Caco-2 (cell line): ENCODE measurements around the gene MRPL39. TPM values are rescaled to one million over a fixed set of nuclear protein-coding genes. Genes with fewer than 3 reads are reported as not detected.

ENCODE experiments used
- BruUV-seq: library from RNA; stranded (reverse); fragments of 400-500 nt; replicated peaks from 2 replicates; lab custom pipeline; 2021; lab: Mats Ljungman, UMichigan
- CTCF ChIA-PET: fragments of 300-600 bp; sonication (Branson Sonifier 250); formaldehyde crosslinking; loops from one replicate; lab custom pipeline; 2022; ENCODE audit warnings: antibody characterized with exemption; lab: Charles Lee
- POLR2A ChIA-PET: fragments of 300-600 bp; sonication (Branson Sonifier 250); formaldehyde crosslinking; loops from one replicate; lab custom pipeline; 2022; ENCODE audit warnings: antibody characterized with exemption; lab: Charles Lee
- DNase-seq, 2 experiments: peaks; one replicate each; pipeline versions ENCODE4 v3.0.0 to v3.0.0-alpha.2; 2020 to 2022
- H3K27me3 ChIP-seq: replicated peaks from 2 replicates; pipeline ENCODE4 v1.6.0; 2011; ENCODE audit warnings: low read length; ENCODE audit not compliant: control insufficient read depth, insufficient read depth
- H3K36me3 ChIP-seq: 2 replicates; pipeline ENCODE4 v1.5.1; 2011; ENCODE audit warnings: low read length; ENCODE audit not compliant: control insufficient read depth, insufficient read depth
- H3K4me1 ChIP-seq: fragments of 250-450 bp; sonication (Bioruptor Pico); 2 replicates; pipeline ENCODE4 v1.5.1; 2020; ENCODE audit warnings: mild to moderate bottlenecking
- H3K4me3 ChIP-seq: 2 replicates; pipeline ENCODE4 v1.5.1; 2011; ENCODE audit warnings: low read depth, mild to moderate bottlenecking, control low read depth, low read length
- H3K9me3 ChIP-seq: fragments of 250-450 bp; sonication (Bioruptor Pico); 2 replicates; pipeline ENCODE4 v1.5.1; 2020; ENCODE audit warnings: mild to moderate bottlenecking, moderate library complexity
- H3K27ac Mint-ChIP-seq: one replicate; pipeline ENCODE4 v1.8.0; 2022; ENCODE audit warnings: mixed read lengths; ENCODE audit not compliant: unreplicated experiment
- H3K27me3 Mint-ChIP-seq: one replicate; pipeline ENCODE4 v1.8.0; 2022; ENCODE audit warnings: mixed read lengths; ENCODE audit not compliant: insufficient read depth, unreplicated experiment
- H3K36me3 Mint-ChIP-seq: one replicate; pipeline ENCODE4 v1.8.0; 2022; ENCODE audit warnings: mild to moderate bottlenecking, mixed read lengths; ENCODE audit not compliant: insufficient read depth, unreplicated experiment
- H3K4me1 Mint-ChIP-seq: one replicate; pipeline ENCODE4 v1.8.0; 2022; ENCODE audit warnings: low read depth, mixed read lengths; ENCODE audit not compliant: unreplicated experiment
- H3K4me3 Mint-ChIP-seq: one replicate; pipeline ENCODE4 v1.8.0; 2022; ENCODE audit warnings: mild to moderate bottlenecking, moderate library complexity, mixed read lengths; ENCODE audit not compliant: unreplicated experiment
- H3K9me3 Mint-ChIP-seq: one replicate; pipeline ENCODE4 v1.8.0; 2022; ENCODE audit warnings: mixed read lengths; ENCODE audit not compliant: unreplicated experiment
- intact Hi-C: fragments of 100-400 bp; cut with micrococcal nuclease; formaldehyde crosslinking; loops from one replicate; pipeline ENCODE4 v1.10.0; 2022; ENCODE audit not compliant: unreplicated experiment
- total RNA-seq: library from RNA; stranded (reverse); gene quantifications from 2 replicates; pipeline ENCODE4 v1.2.3, GENCODE V29; 2022
- TF ChIP-seq, protein P1 (sequence below), 2 experiments: fragments of 200-600 bp in 1 of 2; IDR thresholded peaks; 1 replicate in 1 of 2; 2 replicates in 1 of 2; pipeline versions ENCODE4 v1.5.1 to v1.8.0; 2011 to 2022; ENCODE audit warnings: antibody characterized with exemption in 1 of 2, control low read depth in 1 of 2, inconsistent platforms in 1 of 2, low read depth in 1 of 2, low read length in 1 of 2, mild to moderate bottlenecking in 1 of 2, moderate library complexity in 1 of 2; ENCODE audit not compliant: insufficient read depth in 1 of 2, severe bottlenecking in 1 of 2, unreplicated experiment in 1 of 2

MRPL39 gene
- total RNA-seq, 1 experiment from 2014 or later = 37.3 TPM

DNA sequence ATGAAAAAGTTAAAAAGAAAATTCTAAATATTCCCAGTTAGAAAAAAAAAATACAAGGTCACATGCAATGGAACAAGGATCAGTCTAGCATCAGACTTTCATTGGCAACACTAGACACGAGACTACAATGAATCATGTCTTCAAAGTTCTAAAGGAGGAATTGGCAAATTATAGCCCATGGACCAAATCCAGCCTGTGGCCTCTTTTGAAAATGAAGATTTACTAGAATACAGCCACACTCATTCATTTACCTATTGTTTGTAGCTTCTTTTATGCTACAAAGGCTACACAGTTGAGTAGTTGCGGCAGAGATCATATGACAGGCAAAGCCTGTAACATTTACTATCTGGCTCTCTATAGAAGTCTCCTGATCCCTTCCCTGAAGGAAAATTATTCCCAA, 71.4 kb downstream of the MRPL39 start:
- Histone ChIP-seq H3K36me3 (no peaks in the 10 kb centered on the region), H3K4me3 (no peak overlapping the region)
- no peak overlapping the region for H3K27ac Mint-ChIP-seq

More for the DNA sequence above, 71.4 kb downstream of the MRPL39 start:
- no peaks in the 10 kb centered on the region for H3K36me3 Mint-ChIP-seq
- Histone ChIP-seq H3K9me3 (peaks cover 8% of the 10 kb centered on the region), H3K4me1 (no peaks in the 10 kb centered on the region), H3K27me3 (no peaks in the 10 kb centered on the region)
- ChIA-PET CTCF (no interaction called here), POLR2A (no interaction called here)
- no peak for DNase-seq
- H3K4me3 Mint-ChIP-seq = no peak overlapping the region
- peaks cover 6% of the 10 kb centered on the region for H3K27me3 Mint-ChIP-seq
- no TSS peak for BruUV-seq
- H3K9me3 Mint-ChIP-seq = peaks cover 19% of the 10 kb centered on the region
- TF ChIP-seq, protein P1, sequence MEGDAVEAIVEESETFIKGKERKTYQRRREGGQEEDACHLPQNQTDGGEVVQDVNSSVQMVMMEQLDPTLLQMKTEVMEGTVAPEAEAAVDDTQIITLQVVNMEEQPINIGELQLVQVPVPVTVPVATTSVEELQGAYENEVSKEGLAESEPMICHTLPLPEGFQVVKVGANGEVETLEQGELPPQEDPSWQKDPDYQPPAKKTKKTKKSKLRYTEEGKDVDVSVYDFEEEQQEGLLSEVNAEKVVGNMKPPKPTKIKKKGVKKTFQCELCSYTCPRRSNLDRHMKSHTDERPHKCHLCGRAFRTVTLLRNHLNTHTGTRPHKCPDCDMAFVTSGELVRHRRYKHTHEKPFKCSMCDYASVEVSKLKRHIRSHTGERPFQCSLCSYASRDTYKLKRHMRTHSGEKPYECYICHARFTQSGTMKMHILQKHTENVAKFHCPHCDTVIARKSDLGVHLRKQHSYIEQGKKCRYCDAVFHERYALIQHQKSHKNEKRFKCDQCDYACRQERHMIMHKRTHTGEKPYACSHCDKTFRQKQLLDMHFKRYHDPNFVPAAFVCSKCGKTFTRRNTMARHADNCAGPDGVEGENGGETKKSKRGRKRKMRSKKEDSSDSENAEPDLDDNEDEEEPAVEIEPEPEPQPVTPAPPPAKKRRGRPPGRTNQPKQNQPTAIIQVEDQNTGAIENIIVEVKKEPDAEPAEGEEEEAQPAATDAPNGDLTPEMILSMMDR (IDR thresholded peaks at IDR 0.05; ENCODE audit: insufficient read depth in 1 of 2, low read depth in 1 of 2, low read length in 1 of 2, severe bottlenecking in 1 of 2, unreplicated experiment in 1 of 2) = no peak
- intact Hi-C loops = no loop called here
- no peaks in the 10 kb centered on the region for H3K4me1 Mint-ChIP-seq

Other genes with a start within 250 kb of the MRPL39 start
- 0.20 TPM in 1 of 2 replicates, not detected in the other for gene JAM2, start 31.8 kb upstream of the MRPL39 start, total RNA-seq
- 156 and 175 TPM in 2 replicates for gene ATP5PF, start 127.4 kb upstream of the MRPL39 start, total RNA-seq
- 17.4 and 20.3 TPM in 2 replicates for gene GABPA, start 127.5 kb upstream of the MRPL39 start, total RNA-seq